ENCODE measurements around the gene FAM151A.
"Not testable (repeated sequence)": the region's sequence is repeated elsewhere in the genome, so short reads cannot be mapped to it uniquely, and the experiment has no call there.

FAM151A gene

DNA sequence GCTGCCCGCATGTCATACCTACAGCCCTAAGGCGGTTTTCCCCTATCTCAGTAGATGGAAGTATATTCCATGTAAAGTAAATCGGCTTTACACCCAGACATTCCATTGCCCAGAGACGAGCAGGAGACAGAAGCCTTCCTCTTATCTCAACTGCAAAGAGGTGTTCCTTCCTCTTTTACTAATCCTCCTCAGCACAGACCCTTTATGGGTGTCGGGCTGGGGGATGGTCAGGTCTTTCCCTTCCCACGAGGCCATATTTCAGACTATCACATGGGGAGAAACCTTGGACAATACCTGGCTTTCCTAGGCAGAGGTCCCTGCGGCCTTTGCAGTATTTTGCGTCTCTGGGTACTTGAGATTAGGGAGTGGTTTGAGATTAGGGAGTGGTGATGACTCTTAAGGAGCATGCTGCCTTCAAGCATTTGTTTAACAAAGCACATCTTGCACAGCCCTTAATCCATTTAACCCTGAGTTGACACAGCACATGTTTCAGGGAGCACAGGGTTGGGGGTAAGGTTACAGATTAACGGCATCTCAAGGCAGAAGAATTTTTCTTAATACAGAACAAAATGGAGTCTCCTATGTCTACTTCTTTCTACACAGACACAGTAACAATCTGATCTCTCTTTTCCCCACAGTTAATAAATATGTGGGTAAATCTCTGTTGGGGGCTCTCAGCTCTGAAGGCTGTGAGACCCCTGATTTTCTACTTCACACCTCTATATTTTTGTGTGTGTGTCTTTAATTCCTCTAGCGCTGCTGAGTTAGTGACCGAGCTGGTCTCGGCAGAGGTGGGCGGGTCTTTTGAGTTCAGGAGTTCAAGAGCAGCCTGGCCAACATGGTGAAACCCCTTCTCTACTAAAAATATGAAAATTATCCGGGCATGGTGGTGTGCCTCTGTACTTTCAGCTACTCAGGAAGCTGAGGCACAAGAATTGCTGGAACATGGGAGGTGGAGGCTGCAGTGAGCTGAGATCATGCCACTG lies 13.4 kb upstream of the FAM151A start:
- DNase-seq (ENCODE audit: low read depth, low spot score), result not testable (repeated sequence)

DNA sequence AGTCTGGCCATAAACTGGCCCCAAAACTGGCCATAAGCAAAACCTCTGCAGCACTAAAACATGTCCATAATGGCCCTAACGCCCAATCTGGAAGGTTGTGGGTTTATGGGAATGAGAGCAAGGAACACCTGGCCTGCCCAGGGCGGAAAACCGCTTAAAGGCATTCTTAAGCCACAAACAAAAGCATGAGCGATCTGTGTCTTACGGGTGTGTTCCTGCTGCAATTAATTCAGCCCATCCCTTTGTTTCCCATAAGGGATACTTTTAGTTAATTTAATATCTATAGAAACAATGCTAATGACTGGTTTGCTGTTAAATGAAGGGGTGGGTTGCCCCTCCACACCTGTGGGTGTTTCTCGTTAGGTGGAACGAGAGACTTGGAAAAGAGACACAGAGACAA lies 12.5 kb upstream of the FAM151A start:
- not testable (repeated sequence) for DNase-seq (ENCODE audit: low read depth, low spot score)

DNA sequence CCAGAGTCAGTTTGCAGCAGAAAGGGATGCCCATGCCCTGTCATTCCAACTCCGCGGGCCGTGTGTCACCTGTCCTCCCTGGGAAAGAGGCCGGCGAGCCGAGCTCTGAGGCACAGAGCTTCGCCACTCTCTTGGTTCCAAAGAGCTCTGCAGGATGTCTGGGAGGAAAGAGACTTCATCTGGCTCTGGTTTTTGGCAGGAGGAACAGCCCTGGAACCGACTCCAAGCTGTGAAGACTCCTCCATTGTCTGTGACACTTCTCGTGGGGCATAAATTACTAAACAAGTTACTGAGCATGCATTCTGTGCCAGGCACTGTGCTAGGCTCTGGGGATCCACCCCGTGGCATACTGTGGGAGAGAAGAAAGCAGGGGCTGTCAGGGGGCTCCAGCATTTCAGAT lies 3.9 kb upstream of the FAM151A start:
- no peak for DNase-seq (ENCODE audit: low read depth, low spot score)

DNA sequence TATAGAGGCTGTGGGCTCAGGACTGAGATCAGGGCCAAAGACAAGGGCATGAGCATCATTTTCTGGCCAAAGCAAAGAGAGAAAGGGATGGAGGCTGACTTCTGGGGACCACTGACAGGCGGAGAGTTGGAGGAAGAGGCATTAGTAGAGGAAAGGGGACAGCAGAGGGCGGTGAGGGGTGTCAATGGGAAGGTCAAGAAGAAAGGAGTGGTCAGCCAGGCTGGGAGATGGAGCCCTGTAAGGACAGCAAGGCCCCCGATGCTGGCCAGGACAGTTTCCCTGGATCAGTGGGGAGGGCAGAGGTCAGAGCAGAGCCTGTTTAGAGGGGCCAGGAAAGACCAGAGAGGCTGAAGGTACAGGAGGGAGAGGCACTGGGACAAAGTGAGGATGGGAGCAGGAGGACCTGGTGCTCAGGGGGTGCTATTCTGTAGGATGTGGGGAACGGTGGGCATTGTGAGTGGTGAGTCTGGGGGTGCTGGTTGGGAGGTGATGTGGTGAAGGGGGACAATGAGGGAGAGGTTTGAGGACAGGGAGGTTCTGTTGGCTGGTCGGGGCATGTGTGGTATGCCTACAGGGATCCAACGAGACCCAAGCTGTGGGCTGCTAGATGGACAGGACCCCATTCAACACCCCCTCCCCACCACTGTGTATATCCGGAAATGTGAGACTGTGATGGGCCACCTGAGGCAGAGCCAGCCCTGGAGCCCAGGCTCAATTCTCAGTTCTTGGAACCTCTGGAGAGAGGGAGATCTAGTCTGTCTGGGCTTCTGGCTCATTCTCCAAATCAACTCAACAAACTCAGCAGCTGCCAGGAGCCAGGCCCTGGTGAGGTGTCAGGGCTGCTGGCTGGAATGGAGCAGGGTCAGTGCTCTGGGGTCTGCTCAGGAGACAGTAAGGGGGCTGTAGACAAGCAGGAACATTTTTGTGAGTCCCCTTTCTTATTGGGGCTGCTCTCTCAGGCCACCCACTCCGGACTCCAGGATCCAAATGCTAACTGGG lies 1.4 kb upstream of the FAM151A start:
- no peak for DNase-seq (ENCODE audit: low read depth, low spot score)

DNA sequence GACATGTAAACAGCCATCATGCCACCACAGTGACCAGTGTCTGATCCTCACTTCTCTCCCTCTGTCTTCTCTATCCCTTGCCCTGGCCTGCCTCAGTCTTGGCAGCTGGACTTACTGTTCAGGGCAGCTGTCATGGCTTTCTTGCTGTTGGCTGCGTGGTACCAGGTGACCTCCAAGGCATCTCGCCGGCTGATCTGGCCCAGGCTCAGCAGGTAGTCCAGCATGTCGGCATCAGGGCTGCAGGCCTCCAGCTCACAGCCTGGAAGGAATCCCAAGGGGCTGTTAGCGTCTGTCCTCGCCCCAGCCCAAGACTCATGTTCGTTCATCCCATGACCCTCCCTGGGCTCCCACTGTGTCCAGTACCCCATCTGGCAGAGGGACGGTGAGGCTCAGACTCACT lies 3.6 kb downstream of the FAM151A start:
- DNase-seq (ENCODE audit: low read depth, low spot score), result no peak

DNA sequence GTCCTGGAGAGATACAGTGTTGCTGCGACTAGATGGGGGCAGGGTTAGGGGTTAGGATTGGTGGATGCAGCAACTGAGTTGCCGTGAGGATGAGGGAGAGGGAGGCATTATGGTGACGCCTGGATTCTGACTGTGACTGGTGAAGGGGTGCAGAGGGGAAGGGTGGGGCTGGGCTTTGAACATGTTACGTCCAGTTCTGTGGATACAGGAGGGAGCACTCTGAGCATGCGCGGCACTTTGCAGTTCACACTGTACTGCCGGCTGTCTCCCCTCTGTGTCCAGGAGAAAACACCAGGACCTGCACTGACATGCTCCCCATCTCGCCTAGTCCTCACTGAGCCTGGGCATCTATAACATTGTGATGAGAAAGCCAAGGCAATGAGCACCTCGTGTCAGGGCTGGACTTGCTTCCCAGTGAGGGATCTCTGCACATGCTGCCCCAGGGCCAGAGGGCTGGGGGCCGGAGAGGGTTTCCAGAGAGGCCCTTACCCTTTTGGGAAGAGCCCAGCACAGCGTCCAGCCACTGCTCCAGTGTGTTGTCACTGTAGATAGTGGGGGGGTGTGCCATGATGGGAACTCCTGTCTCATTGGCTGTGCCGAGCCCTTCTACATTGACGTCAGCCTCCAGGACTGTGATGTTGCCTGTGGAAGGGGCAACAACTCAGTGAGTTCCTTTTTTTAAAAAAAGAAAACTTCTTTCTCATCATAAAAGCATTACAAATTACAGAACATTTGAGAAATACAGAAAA lies 7.6 kb downstream of the FAM151A start:
- DNase-seq (ENCODE audit: low read depth, low spot score), result no peak

DNA sequence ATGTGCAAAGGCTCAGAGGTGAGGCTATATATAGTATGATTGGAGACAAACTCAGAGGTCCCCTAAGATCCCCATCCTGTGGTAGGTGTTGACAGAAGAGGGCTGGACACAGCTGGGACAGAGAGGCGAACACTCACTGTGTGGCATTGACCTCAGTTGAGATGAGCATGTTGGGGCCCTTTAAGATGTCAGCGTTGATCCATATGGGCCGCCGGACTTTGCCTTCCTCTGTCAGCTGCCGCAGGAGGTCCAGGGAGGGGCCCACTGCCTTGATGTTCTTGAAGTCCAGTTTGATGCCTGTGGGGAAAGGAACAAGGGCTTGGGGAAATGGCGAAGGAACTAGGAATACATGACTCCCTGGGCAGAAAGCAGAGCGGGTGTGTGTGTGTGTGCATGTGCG lies 8.8 kb downstream of the FAM151A start:
- DNase-seq (ENCODE audit: low read depth, low spot score), result no peak

DNA sequence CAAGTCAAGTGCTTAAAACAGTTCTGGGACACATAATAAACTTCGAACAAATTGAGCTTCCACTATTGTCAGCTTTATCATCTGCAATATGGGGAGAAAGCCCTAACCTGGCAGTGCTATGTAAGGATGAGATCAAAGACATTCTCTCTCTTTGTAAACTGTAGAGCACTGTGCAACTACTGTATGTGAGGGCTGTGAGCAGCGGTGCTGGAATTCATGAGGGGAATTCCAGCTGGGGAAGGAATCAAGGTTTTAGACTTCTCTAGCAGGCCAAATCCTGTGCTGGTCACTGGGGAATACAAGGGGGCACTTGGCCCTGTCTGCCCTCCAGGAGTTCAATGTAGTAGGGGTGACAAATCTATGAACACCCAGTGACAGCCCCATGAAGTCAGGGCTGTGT lies 9.3 kb downstream of the FAM151A start:
- no peak for DNase-seq (ENCODE audit: low read depth, low spot score)

DNA sequence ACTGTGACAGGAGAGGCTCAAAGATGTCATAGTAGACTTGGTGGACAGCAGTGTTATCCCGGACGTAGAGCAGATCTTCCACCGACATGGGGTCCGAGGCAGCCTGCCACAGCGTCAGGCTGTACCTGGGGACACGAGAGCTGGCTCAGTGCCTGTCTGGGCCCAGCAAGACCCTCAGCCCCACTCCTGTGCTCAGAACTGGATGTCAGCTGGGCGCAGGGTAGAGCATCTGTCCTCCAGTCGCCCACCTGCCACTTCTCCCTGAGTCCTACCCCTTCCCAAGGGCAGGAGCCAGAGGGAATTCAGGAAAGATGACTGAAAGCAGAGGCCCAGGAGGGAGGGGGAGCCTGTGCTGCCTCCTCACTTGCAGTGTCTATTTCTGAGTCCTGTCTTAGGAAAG lies 11.7 kb downstream of the FAM151A start:
- no peak for DNase-seq (ENCODE audit: low read depth, low spot score)

DNA sequence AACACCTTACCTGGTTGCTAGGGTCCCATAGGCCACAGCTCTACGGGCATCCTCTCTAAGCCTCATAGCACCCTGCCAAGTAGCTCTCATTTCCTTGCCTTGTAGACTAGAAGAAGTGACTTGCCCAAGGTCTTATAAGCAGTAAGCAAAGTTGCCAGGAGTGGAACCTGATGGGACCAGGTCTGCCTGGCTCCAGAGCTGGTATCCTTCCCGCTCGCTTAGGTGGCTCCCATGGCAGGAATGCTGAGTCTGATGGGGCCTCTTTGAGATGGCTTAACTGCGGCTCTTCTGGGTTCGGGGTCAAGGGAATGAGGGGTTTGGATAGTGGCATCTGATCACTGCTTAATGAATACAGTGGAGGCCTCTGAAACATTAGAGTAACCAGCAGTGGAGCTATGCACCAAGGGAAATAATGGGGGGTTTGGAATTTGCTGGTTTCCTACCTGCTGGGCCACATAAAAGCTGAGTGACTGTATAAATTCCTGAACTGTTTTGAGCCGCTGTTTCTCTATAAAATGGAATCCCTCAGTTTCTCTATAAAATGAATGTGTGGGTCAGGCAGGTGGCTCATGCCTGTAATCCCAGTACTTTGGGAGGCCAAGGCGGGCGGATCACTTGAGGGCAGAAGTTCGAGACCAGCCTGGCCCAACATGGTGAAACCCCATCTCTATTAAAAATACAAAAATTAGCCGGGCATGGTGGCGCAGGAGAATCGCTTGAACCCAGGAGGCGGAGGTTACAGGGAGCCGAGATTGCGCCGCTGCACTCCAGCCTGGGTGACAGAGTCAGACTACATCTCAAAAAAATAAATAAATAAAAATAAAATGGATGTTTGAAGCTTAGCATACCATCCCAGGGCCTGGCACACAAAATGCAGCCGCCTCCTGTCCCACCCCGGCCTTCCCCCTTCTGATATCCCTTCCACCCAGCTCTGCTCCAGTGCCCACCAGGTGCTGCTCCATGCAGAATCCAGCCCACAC lies 12.4 kb downstream of the FAM151A start:
- no peak for DNase-seq (ENCODE audit: low read depth, low spot score)

DNA sequence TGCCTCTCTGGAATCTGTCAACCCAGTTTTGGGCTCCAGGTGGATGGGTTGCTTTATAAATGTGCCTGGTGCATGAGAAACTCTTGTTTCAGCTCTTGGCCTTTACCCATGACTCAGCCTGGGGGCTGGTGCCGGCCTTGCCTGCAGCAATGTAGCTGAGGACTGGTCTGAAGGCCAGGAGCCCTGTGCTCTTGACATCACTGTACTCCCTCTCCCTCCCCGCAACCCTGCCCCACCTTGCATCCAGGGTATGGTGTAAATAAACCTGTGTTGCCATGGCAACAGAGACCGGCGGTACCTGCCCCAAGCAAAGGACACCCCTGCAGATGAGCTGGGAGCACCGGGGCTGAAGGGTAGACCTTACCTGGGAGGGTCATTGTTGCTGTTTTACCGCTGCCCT lies 13.3 kb downstream of the FAM151A start:
- DNase-seq (ENCODE audit: low read depth, low spot score), result no peak

DNA sequence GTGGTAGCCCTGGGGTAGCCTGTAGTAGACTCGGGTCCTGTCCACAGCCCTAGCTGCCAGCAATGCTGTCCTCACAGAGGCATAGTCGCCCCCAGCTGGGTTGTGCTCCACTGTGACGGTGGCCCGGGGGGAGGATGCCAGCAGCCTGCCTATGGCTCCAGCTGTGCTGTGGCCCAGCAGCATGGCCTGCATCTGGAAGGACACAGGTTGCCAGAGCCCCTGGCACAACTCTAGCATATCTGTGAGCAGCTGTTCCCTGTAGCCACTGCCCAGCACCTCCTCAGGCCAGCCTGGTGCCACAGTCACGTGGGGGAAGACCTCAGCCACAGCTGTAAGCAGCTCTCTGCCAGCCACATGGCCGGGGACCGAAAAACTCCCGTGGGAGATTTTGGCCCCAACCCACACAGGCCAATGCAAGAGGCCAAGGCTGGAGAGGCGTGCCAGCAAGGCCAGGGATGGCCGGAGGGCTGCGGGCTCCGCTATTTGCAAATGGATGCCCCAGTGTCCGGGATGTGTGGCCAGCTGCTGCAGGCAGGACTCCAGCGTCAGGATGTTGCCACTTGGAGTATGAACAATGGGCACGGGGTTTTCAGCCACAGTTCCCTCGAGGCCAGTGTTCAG lies 13.9 kb downstream of the FAM151A start:
- DNase-seq (ENCODE audit: low read depth, low spot score), result no peak

DNA sequence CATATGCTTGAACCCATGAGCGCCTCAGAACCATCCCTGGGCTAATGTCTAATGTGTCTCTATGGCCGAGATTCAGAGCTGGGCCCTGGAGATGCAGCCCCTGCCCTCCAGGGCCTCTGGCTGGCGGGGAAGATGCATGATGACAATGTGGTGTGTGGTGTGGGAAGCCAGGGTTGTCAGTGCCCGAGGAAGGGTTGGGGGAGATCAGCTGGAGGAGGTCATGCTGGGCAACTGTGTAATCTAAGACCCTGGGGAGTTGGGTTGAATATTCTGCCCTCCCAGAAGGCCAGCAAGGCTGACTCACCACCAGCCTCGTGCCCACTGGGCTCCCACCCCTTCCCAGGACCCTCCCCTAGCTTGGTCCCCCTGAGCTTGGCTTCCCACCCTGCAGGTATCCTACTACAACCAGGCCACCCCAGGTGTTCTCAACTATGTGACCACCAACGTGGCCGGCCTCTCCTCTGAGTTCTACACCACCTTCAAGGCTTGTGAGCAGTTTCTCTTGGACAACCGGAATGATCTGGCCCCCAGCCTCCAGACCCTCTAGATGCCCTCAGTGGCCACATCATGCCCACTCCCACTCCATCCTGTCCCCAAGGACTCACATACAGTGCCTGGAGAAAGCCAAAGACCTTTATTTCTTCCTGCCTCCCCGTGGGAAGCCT lies 14.6 kb downstream of the FAM151A start:
- DNase-seq (ENCODE audit: low read depth, low spot score), result no peak

DNA sequence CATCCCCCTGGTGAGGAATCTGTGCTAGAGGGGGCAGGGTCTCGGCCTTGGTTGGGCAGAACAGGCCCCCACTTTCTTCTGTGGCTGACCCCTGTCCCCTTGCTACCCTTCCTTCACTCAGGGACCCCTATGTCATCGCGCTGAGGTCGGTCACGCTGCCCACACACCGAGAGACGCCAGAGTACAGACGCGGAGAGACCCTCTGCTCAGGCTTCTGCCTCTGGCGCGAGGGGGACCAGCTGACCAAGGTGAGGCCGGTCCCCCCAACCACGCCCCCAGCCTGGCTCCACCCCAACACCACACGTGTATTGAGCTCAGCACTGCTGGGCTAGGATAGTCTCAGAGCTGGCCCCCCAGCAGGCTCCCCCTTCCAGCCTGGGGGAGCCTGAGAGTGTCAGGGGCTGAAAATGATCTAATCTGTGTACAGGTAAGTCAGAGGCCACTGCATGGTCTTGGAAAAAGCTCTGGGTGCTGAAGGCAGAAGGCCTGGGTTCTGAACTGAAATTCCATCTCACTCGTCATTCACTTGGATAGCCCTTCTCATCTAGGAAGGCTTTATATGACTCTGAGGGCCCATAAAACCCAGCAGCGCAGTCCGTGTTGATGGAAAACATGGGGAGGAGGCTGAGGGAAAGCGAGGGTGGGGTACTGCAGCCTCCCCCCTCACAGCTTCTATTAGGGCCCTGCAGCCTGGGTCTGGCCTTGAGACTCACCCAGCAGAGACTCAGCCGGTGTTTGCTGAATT lies 15.3 kb downstream of the FAM151A start:
- DNase-seq (ENCODE audit: low read depth, low spot score), result no peak

DNA sequence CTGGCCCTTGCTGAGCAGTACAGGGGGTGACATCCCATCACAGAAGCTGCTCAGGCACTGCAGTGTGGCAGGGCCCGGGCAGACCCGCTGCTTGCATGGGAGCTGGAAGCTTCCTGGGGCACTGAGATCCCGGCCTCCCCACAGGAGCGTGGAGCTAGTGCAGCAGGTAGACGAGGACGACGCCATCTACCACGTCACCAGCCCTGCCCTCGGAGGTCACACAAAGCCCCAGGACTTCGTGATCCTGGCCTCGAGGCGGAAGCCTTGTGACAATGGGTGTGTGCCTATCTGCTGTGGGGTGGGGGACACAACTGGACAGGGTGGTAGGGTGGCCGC lies 16.4 kb downstream of the FAM151A start:
- DNase-seq (ENCODE audit: low read depth, low spot score), result no peak

DNA sequence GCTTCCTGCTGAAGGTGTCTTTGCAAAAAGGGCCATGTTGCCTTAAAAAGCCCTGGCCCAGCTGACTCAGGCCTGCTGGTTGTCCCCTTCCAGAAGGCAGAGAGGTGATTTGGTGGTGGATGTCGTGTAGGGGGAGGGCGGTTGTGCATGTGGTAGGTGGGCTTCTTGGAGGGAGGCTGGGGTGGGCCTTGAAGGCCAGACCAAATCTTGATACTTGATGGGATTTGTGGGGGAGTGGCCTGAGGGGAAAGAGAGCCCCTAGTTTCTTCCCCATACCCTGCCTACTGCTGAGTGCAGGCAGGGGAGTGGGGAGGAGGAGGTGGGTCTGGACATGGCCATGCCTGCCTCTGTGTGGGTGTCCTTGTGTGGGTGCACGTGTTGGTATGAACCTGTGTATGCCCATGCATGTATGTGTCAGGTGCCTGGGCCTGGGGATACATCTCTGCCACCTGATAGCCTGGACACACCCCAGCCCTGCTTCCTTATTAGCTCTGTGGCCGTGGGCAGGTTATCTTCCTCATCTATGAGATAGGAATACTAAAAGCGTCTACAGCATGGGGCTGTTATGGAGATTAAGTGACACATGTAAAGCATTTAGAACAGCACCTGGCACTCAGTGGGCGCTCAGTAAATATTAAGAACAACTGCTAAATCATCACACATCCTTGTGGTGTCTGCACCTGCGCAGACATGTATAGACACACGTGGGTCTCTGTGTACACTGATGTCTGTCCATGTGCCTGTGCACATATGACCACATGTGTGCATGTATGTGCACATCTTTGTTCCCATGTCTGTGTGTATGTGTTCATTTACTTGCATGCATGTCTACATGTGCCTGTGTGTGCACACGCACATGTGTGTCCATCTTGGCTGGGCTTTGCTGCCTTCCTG lies 17.0 kb downstream of the FAM151A start:
- no peak for DNase-seq (ENCODE audit: low read depth, low spot score)

DNA sequence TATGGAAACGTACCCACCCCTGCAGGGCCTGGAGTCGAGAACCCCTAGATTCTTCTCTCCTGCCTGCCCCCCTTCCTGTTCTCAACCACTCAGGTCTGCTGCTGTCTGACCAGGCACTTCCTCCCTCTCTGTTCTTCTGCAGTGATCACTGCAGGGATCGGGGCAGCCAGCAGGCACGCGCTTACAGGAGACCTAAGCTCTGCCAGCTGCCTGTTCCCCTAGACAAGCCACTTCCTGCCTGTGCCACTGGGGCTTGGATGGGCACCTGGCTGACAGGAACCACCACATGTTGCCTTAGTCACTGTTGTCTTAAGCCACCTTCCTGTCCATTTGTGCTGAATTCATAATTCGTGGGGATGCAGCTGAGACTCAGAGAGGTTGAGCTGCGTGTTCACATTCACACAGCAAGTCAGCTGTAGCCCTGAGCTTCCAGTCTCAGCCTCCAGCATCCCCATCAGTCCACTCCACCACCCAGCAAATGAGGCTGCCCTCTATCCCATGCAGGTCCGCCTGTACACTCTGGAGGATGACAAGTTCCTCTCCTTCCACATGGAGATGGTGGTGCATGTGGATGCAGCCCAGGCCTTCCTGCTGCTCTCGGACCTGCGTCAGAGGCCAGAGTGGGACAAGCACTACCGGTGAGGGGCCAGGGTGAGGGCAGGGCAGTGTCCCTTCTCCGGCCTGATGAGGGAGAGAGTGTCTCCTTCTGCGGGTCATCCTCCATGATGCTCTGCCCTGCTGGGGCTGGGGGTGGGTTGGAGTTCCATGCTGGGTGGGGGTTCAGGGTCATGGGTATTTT lies 18.6 kb downstream of the FAM151A start:
- no peak for DNase-seq (ENCODE audit: low read depth, low spot score)

Measured in activated CD4-positive, CD25-positive, alpha-beta regulatory T cell treated with anti-CD3 and anti-CD28 coated beads, Interleukin-2, amount 50 U/mL, for 16 hours (primary cell).